ENCODE results near the gene CRYGB. TPM values are rescaled to one million over a fixed set of nuclear protein-coding genes. Genes with fewer than 3 reads are reported as not detected.

The CRYGB gene
- total and polyA plus RNA-seq, 3 donors from 2014 or later: 0.56 to 0.79 TPM; not detected in 1

DNA sequence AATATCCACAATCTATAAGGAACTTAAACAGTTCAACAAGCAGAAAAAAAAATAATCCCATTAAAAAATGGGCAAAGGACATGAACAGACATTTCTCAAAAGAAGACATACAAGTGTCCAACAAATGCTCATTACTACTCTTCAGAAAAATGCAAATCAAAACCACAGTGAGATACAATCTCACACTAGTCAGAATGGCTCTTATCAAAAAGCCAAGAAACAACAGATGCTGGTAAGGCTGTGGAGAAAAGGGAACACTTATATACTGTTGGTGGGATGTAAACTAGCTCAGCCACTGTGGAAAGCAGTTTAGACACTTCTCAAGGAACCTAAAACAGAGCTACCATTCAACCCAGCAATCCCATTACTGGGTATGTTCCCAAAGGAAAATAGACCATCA, 7.2 kb upstream of the CRYGB start:
- no peaks in the 10 kb centered on the region for H3K9me3 ChIP-seq
- no peak for DNase-seq
- no peaks in the 10 kb centered on the region for H3K27me3 ChIP-seq
- no peak overlapping the region for H3K4me3 ChIP-seq
- TF ChIP-seq, protein P1, sequence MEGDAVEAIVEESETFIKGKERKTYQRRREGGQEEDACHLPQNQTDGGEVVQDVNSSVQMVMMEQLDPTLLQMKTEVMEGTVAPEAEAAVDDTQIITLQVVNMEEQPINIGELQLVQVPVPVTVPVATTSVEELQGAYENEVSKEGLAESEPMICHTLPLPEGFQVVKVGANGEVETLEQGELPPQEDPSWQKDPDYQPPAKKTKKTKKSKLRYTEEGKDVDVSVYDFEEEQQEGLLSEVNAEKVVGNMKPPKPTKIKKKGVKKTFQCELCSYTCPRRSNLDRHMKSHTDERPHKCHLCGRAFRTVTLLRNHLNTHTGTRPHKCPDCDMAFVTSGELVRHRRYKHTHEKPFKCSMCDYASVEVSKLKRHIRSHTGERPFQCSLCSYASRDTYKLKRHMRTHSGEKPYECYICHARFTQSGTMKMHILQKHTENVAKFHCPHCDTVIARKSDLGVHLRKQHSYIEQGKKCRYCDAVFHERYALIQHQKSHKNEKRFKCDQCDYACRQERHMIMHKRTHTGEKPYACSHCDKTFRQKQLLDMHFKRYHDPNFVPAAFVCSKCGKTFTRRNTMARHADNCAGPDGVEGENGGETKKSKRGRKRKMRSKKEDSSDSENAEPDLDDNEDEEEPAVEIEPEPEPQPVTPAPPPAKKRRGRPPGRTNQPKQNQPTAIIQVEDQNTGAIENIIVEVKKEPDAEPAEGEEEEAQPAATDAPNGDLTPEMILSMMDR (IDR thresholded peaks at IDR 0.05): no peak
- no peak for TF ChIP-seq POLR2A (IDR thresholded peaks at IDR 0.05)
- H3K27ac ChIP-seq: no peak overlapping the region
- intact Hi-C loops (cut with DNase I; ENCODE audit: low total_unique reads): no loop called here
- no peaks in the 10 kb centered on the region for H3K36me3 ChIP-seq (ENCODE audit: low read depth, missing control alignments)
- H3K4me1 ChIP-seq: no peaks in the 10 kb centered on the region

DNA sequence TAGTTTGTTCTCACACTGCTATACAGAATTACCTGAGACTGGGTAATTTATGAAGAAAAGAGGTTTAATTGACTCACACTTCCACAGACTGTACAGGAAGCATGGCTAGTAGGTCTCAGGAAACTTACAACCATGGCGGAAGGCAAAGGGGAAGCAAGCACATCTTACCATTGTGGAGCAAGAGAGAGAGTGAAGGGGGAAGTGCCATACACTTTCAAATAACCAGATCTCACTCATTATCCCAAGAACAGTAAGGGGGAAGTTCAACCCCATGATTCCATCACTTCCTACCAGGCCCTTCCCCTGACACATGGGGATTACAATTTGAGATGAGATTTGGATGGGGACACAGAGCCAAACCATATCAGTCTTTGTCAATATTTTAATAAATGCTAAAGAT, 5.0 kb upstream of the CRYGB start:
- no peak for DNase-seq
- WGBS, 2 donors: 85 to 95% methylated on average over 1 of the region's 1 CpG
- H3K4me3 ChIP-seq: no peak overlapping the region
- intact Hi-C loops (cut with DNase I; ENCODE audit: low total_unique reads): no loop called here
- TF ChIP-seq, protein P1 (IDR thresholded peaks at IDR 0.05): no peak
- no peak for TF ChIP-seq POLR2A (IDR thresholded peaks at IDR 0.05)
- no peaks in the 10 kb centered on the region for H3K9me3 ChIP-seq
- H3K36me3 ChIP-seq (ENCODE audit: low read depth, missing control alignments): no peaks in the 10 kb centered on the region
- no peaks in the 10 kb centered on the region for H3K4me1 ChIP-seq
- H3K27ac ChIP-seq: no peak overlapping the region
- no peaks in the 10 kb centered on the region for H3K27me3 ChIP-seq

DNA sequence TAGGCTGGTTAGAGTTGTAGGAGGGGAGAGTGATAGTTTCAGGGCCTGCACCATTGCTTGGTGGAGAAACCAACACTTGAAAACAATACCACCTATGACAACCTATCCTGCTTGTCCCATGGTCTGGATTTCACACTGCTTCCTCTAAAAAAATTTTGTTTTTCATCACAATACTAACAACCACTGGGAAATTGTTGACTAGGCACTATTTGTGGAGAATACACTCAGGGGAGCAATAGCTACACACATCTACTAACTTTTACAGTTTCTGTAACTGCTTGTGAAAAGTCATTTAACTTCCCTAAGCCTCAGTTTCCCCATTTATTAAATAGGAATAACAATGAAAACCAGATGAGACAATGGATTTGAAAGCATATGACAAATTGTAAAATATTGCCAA, 4.1 kb upstream of the CRYGB start:
- Histone ChIP-seq H3K4me1 (no peaks in the 10 kb centered on the region), H3K27me3 (no peaks in the 10 kb centered on the region), H3K36me3 (ENCODE audit: low read depth, missing control alignments) (no peaks in the 10 kb centered on the region), H3K4me3 (no peak overlapping the region), H3K27ac (no peak overlapping the region), H3K9me3 (no peaks in the 10 kb centered on the region)
- no peak for DNase-seq
- TF ChIP-seq POLR2A (IDR thresholded peaks at IDR 0.05): no peak
- TF ChIP-seq, protein P1 (IDR thresholded peaks at IDR 0.05): no peak
- intact Hi-C loops (cut with DNase I; ENCODE audit: low total_unique reads): no loop called here

DNA sequence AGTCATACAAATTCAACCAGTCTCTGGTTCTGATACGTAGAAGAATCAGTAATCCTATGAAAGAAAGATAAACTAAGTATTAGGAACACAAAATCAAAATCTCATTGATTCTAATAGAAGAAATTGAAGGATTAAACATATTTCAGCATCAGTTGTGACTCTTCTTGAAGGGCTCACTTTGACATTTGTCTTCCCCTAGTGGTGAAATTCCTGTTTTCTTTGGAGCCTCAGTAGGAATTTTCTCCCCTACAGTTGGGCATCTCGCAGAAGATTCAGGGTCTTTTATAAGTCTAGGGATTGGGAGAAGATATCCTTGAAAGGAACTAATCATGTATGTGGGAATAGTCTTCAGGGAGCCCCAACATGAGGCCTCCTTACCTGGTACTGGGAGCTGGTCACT, 2.8 kb upstream of the CRYGB start:
- DNase-seq: no peak
- H3K36me3 ChIP-seq (ENCODE audit: low read depth, missing control alignments): no peaks in the 10 kb centered on the region
- no peaks in the 10 kb centered on the region for H3K4me1 ChIP-seq
- TF ChIP-seq POLR2A (IDR thresholded peaks at IDR 0.05): no peak
- TF ChIP-seq, protein P1 (IDR thresholded peaks at IDR 0.05): peak in 1 of 3 experiments; percentile 23
- no peak overlapping the region for H3K4me3 ChIP-seq
- H3K27ac ChIP-seq: no peak overlapping the region
- no peaks in the 10 kb centered on the region for H3K27me3 ChIP-seq
- intact Hi-C loops (cut with DNase I; ENCODE audit: low total_unique reads): no loop called here
- no peaks in the 10 kb centered on the region for H3K9me3 ChIP-seq
- 81 to 85% methylated on average over 2 of the region's 2 CpGs for WGBS, 2 donors

DNA sequence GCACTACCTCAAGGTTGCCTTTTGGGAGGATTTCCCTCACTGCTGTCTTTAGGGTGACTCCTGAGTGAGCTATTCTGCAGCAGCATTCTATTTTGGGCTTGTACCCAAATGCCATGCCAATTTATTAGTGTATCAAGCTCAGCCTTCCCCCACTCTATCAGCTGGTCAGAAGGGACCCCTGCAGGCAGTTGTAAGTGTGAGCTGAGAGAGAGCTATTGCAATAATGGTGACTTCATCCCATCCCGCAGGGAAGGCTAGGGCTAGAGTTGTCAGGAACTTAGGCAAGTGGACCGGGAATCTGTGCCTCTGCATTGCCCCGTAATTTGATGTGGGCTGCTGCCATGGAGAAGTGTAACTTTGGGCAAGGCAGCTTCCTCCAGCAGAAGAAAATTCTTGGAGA, 1.8 kb upstream of the CRYGB start:
- intact Hi-C loops (cut with DNase I; ENCODE audit: low total_unique reads): no loop called here
- H3K4me1 ChIP-seq: no peaks in the 10 kb centered on the region
- no peaks in the 10 kb centered on the region for H3K36me3 ChIP-seq (ENCODE audit: low read depth, missing control alignments)
- TF ChIP-seq, protein P1 (IDR thresholded peaks at IDR 0.05): no peak
- no peak for TF ChIP-seq POLR2A (IDR thresholded peaks at IDR 0.05)
- H3K27me3 ChIP-seq: no peaks in the 10 kb centered on the region
- H3K27ac ChIP-seq: no peak overlapping the region
- DNase-seq: no peak
- no peak overlapping the region for H3K4me3 ChIP-seq
- WGBS, 2 donors: 77% methylated on average over 3 of the region's 3 CpGs; no CpG with 5 or more reads in 1 of the 2 donors
- no peaks in the 10 kb centered on the region for H3K9me3 ChIP-seq

All from testis (tissue), 3 donors.